IPS-15b (cell line): ENCODE results near the gene RIPOR1.
A peak's percentile ranks its signal among the peaks of the same experiment; 100 is the strongest.

Experiments used
- H3K27me3 ChIP-seq: one replicate; pipeline ENCODE4 v1.6.1; 2013; ENCODE audit warnings: low read length; ENCODE audit not compliant: control insufficient read depth, insufficient read depth
- H3K36me3 ChIP-seq: one replicate; pipeline ENCODE4 v1.6.1; 2013; ENCODE audit warnings: low read length; ENCODE audit not compliant: control insufficient read depth, insufficient read depth
- H3K4me1 ChIP-seq: one replicate; pipeline ENCODE4 v1.6.1; 2013; ENCODE audit warnings: mild to moderate bottlenecking, low read length; ENCODE audit not compliant: control insufficient read depth, insufficient read depth
- H3K4me3 ChIP-seq: one replicate; pipeline ENCODE4 v1.5.1; 2013; ENCODE audit warnings: low read depth, low read length
- H3K9ac ChIP-seq: one replicate; pipeline ENCODE4 v1.6.1; 2013; ENCODE audit warnings: low read depth, mild to moderate bottlenecking, low read length
- H3K9me3 ChIP-seq: one replicate; pipeline ENCODE4 v1.6.1; 2013; ENCODE audit warnings: mild to moderate bottlenecking, low read length; ENCODE audit not compliant: control insufficient read depth, insufficient read depth

Gene RIPOR1

GRCh38 chr16:67571981-67572431, 43.4 kb downstream of the RIPOR1 start:
- no peak overlapping the region for H3K4me3 ChIP-seq

GRCh38 chr16:67579686-67580085, 51.1 kb downstream of the RIPOR1 start:
- H3K4me1 ChIP-seq, result no peaks in the 10 kb centered on the region
- no peaks in the 10 kb centered on the region for H3K9me3 ChIP-seq

More at GRCh38 chr16:67571981-67572431, 43.4 kb downstream of the RIPOR1 start:
- Histone ChIP-seq H3K9ac (no peak overlapping the region), H3K36me3 (peaks cover 4% of the 10 kb centered on the region), H3K27me3 (no peaks in the 10 kb centered on the region), H3K9me3 (no peaks in the 10 kb centered on the region), H3K4me1 (no peaks in the 10 kb centered on the region)

GRCh38 chr16:67580202-67580601, 51.6 kb downstream of the RIPOR1 start:
- Histone ChIP-seq H3K4me3 (no peak overlapping the region), H3K27me3 (no peaks in the 10 kb centered on the region), H3K9ac (no peak overlapping the region), H3K9me3 (no peaks in the 10 kb centered on the region), H3K4me1 (no peaks in the 10 kb centered on the region), H3K36me3 (peaks cover 8% of the 10 kb centered on the region)

More at GRCh38 chr16:67579686-67580085, 51.1 kb downstream of the RIPOR1 start:
- H3K4me3 ChIP-seq, result no peak overlapping the region
- no peaks in the 10 kb centered on the region for H3K27me3 ChIP-seq
- no peak overlapping the region for H3K9ac ChIP-seq
- peaks cover 8% of the 10 kb centered on the region for H3K36me3 ChIP-seq

GRCh38 chr16:67593288-67593687, 64.7 kb downstream of the RIPOR1 start:
- H3K4me3 ChIP-seq, result peak overlapping the region; percentile 12
- H3K27me3 ChIP-seq, result no peaks in the 10 kb centered on the region
- no peak overlapping the region for H3K9ac ChIP-seq
- no peaks in the 10 kb centered on the region for H3K36me3 ChIP-seq
- peaks cover 29% of the 10 kb centered on the region for H3K4me1 ChIP-seq
- no peaks in the 10 kb centered on the region for H3K9me3 ChIP-seq

GRCh38 chr16:67593701-67594100, 65.1 kb downstream of the RIPOR1 start:
- Histone ChIP-seq H3K27me3 (no peaks in the 10 kb centered on the region), H3K4me3 (peak overlapping the region; percentile 12), H3K9me3 (no peaks in the 10 kb centered on the region), H3K9ac (no peak overlapping the region), H3K4me1 (peaks cover 29% of the 10 kb centered on the region), H3K36me3 (no peaks in the 10 kb centered on the region)

- peaks cover 29% of the 10 kb centered on the region for H3K4me1 ChIP-seq
- H3K36me3 ChIP-seq, result no peaks in the 10 kb centered on the region
- H3K4me3 ChIP-seq, result no peak overlapping the region
- H3K9ac ChIP-seq, result no peak overlapping the region
- no peaks in the 10 kb centered on the region for H3K27me3 ChIP-seq
- no peaks in the 10 kb centered on the region for H3K9me3 ChIP-seq
Observed at GRCh38 chr16:67594256-67594915, 65.8 kb downstream of the RIPOR1 start.

- no peak overlapping the region for H3K4me3 ChIP-seq
- peaks cover 29% of the 10 kb centered on the region for H3K4me1 ChIP-seq
- no peaks in the 10 kb centered on the region for H3K9me3 ChIP-seq
- no peaks in the 10 kb centered on the region for H3K27me3 ChIP-seq
- no peaks in the 10 kb centered on the region for H3K36me3 ChIP-seq
- H3K9ac ChIP-seq, result no peak overlapping the region
Observed at GRCh38 chr16:67594956-67595355, 66.3 kb downstream of the RIPOR1 start.
